GM12892 (cell line): ENCODE results near the gene FAM3D.

ENCODE experiments used
- POLR2A ChIP-seq: IDR thresholded peaks from 2 replicates; pipeline ENCODE4 v1.6.1; 2011; ENCODE audit warnings: low read depth, low read length, control low read depth
- POLR2AphosphoS5 ChIP-seq: IDR thresholded peaks from 2 replicates; pipeline ENCODE4 v1.6.1; 2011; ENCODE audit warnings: low read depth, low read length, control low read depth

DNA sequence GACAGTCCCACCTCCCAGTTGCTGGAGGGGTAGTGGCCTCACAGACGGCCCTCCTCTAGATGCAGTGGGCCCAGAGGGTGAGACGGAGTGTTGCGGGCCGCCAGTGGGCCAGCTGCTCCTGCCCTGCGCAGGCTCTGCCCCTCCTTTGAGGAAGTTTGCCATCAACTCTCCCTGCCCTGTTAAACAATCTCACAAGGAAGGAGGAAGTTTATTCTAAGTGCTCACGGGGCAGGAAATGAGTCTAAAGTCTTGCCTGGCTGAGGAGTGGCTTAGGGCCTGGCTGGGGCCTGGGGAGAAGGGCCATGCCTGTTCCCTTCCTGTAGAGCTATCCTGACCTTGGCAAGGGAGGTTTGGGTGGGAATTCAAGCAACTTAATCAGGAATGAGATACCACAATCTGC lies at the start of gene FAM3D:
- TF ChIP-seq POLR2A (no peak), POLR2AphosphoS5 (no peak)
